HL-60 (cell line): Measurements from ENCODE around the gene XPOT.

Source experiments
- DNase-seq, 2 experiments: peaks; one replicate each; pipeline ENCODE4 v3.0.0-alpha.2; 2010 to 2020; ENCODE audit warnings: low read depth in 1 of 2, low spot score in 1 of 2
- H3K27ac ChIP-seq: fragments of 250-450 bp; sonication (Bioruptor Pico); replicated peaks from 2 replicates; pipeline ENCODE4 v1.5.1; 2020; ENCODE audit warnings: mild to moderate bottlenecking, moderate library complexity
- H3K27me3 ChIP-seq: fragments of 250-450 bp; sonication (Bioruptor Pico); 2 replicates; pipeline ENCODE4 v1.5.1; 2021; ENCODE audit warnings: mild to moderate bottlenecking, moderate library complexity; ENCODE audit not compliant: insufficient read depth, poor library complexity, severe bottlenecking
- H3K4me3 ChIP-seq: replicated peaks from 2 replicates; pipeline ENCODE4 v1.5.1; 2011; ENCODE audit warnings: mild to moderate bottlenecking, control low read depth, low read length; ENCODE audit not compliant: insufficient read depth
- CTCF ChIP-seq: IDR thresholded peaks from one replicate; pipeline ENCODE4 v1.5.1; 2011; ENCODE audit warnings: low read length, control low read depth, inconsistent platforms; ENCODE audit not compliant: insufficient read depth
- GABPA ChIP-seq: IDR thresholded peaks from 2 replicates; pipeline ENCODE4 v1.6.1; 2012; ENCODE audit warnings: low read depth
- POLR2AphosphoS5 ChIP-seq: IDR thresholded peaks from 2 replicates; pipeline ENCODE4 v1.6.1; 2012; ENCODE audit warnings: low read depth
- REST ChIP-seq: IDR thresholded peaks from 2 replicates; pipeline ENCODE4 v1.6.1; 2012; ENCODE audit warnings: low read depth; ENCODE audit not compliant: insufficient replicate concordance
- SPI1 ChIP-seq: IDR thresholded peaks from 2 replicates; pipeline ENCODE4 v1.6.1; 2012; ENCODE audit warnings: low read depth, mild to moderate bottlenecking, borderline replicate concordance

XPOT gene

GRCh38 chr12:64440100-64440499 lies 35.9 kb downstream of the XPOT start:
- Histone ChIP-seq H3K27ac (no peak overlapping the region), H3K4me3 (no peak overlapping the region), H3K27me3 (no peaks in the 10 kb centered on the region)
- no peak for DNase-seq
- no peak for TF ChIP-seq CTCF
- TF ChIP-seq POLR2AphosphoS5: no peak
- no peak for TF ChIP-seq REST
- no peak for TF ChIP-seq GABPA
- no peak for TF ChIP-seq SPI1

- DNase-seq: no peak
- Histone ChIP-seq H3K27ac (no peak overlapping the region), H3K27me3 (no peaks in the 10 kb centered on the region), H3K4me3 (no peak overlapping the region)
- TF ChIP-seq GABPA (no peak), REST (no peak)
Measured at GRCh38 chr12:64445490-64445889, 41.3 kb downstream of the XPOT start.

- Histone ChIP-seq H3K27me3 (no peaks in the 10 kb centered on the region), H3K27ac (no peak overlapping the region), H3K4me3 (no peak overlapping the region)
- DNase-seq: no peak
- TF ChIP-seq GABPA: no peak
- no peak for TF ChIP-seq SPI1
- TF ChIP-seq CTCF: no peak
- TF ChIP-seq REST: no peak
- no peak for TF ChIP-seq POLR2AphosphoS5
Measured at GRCh38 chr12:64446295-64446694, 42.1 kb downstream of the XPOT start.
